HG02938 (cell line): ENCODE results near the gene TMEM270.
A peak's percentile ranks its signal among the peaks of the same experiment; 100 is the strongest.

ENCODE experiments used
- ATAC-seq: cut with Tn5 transposase; IDR thresholded peaks from one replicate; pipeline ENCODE4 v1.9.1; 2021; ENCODE audit warnings: mild to moderate bottlenecking, moderate library complexity; ENCODE audit not compliant: unreplicated experiment

TMEM270 gene

DNA sequence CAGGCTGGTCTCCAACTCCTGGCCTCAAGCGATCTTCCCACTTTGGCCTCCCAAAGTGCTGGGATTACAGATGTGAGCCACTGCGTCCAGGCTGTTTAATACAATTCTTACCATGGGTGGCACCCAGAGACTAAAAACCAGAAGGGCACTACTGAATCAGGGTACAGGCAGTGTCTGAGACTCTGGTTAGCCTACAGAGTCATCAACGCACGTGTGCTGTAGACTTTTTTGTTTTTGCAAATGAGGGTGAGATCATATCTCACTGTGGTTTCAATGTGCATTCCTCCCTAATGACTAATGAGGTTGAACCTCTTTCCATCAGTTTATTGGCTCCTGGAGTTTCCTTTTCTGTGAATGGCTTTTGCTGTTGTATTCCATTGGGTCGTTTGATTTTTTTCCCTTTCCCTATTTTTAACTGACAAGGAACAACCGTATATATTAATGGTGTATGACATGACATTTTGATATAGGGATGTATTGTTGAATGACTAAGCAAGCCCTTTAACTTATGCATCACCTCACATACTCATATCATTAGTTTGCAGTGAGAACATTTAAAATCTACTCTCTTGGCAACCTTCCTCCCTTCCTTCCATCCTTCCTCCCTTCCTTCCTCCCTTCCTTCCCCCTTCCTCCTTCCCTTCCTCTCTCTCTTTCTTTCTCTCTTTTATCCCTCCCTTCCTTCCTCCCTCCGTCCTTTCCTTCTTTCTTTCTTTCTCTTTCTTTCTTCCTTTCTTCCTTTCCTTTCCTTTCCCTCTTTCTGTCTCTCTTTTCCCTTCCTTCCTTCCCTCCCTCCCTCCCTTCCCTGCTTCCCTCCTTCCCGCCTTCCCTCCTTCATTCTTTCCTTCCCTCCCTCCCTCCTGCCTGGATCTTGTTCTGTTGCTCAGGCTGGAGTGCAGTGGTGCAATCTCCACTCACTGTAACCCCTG, 9.3 kb upstream of the TMEM270 start:
- ATAC-seq, result peak; percentile 73

DNA sequence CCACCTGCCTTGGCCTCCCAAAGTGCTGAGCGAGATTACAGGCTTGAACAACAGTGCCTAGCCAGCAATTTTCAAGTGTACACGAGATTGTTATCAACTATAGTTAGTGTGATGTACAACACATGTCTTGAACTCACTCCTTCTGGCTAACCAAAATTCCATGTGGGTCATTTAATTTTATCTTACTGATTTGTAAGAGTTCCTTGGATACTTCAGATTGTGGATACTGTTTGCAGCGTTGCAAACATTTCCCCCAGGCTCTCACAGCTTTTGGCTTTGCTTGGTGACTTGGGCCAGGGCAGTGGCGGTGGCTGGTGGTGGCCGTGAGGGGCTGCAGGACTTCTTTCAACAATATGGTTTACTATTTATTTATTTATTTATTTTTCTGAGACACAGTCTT, 8.5 kb upstream of the TMEM270 start:
- no peak for ATAC-seq

- ATAC-seq, result no peak
Observed at GRCh38 chr7:73856941-73857340, 4.0 kb upstream of the TMEM270 start.

- ATAC-seq, result no peak
Observed at GRCh38 chr7:73858807-73859206, 2.2 kb upstream of the TMEM270 start.

DNA sequence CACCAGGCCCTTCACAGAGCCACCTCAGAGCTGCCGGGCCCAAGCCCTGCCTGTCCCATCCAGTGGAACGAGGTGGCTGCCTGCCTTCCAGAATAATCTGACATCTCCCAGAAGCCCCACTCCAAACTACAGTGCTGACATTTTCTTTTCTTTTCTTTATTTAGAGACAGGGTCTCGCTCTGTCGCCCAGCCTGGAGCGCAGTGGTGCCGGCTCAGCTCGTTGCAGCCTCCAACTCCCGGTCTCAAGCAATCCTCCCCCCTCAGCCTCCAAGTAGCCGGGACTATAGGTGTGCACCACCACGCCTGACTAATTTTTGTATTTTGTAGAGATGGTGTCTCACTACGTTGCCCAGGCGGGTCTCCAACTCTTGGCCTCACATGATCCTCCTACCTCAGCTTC, 346 bp downstream of the TMEM270 start:
- no peak for ATAC-seq

- no peak for ATAC-seq
Observed at GRCh38 chr7:73864981-73865711, 4.2 kb downstream of the TMEM270 start.

DNA sequence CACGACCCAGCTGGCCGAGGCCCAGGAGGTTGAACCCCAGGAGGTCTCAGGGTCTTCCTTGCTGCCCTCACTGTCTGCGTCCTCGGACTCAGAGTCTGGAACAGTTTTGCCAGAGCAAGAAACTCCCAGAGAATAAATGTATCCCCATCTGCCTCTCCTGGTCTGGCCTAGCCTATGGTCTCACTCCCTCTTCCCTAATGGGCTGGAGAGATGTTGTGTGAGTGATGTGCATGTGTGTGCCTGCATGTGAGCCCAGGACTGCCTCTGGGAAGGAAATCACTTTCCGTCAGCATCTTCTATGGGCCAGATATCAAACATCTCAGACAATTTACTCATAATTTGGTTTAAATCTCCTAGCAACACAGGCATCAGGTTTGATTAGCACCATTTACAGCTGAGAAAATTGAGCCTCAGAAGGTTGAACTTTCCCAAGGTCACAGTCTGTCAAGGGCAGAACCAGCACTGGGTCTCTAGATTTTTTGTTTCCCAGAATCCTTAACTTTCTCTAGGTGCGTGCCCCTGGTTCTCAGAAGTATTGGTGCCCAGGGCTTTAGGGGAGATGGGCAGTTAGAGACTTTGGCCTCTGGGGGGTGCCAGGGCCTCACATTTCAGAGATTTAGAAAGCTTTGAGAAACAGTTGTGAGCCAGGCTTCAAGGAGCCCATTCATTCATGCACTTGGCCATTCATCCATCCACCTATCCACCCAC, 4.9 kb downstream of the TMEM270 start:
- ATAC-seq, result no peak

GRCh38 chr7:73866446-73866767, 5.4 kb downstream of the TMEM270 start:
- ATAC-seq, result no peak

- ATAC-seq, result no peak
Observed at GRCh38 chr7:73869011-73869798, 8.2 kb downstream of the TMEM270 start.

DNA sequence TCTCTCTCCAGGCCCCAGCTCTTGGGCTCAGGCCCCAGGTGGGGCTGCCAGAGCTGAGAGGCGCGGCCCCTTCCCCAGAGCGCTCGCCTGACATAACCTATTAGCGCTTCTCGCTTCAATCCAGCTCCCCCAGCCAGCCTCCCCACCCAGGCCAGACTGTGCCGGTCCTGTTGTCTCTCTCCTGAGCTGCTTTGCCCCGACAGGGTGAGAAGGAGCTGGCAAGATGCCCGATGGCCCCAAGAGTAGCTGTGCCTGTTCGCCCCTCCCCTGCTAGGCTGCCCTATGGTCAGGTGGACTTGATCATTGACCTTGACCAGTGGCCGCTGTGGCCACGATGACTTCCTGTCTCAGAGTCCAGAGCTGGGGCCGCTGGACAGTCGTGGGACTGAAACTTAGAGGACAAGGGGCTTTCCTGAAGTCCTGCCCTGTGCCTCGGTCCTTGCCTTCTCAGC, 9.1 kb downstream of the TMEM270 start:
- no peak for ATAC-seq

GRCh38 chr7:73871163-73872011, 10.4 kb downstream of the TMEM270 start:
- no peak for ATAC-seq

DNA sequence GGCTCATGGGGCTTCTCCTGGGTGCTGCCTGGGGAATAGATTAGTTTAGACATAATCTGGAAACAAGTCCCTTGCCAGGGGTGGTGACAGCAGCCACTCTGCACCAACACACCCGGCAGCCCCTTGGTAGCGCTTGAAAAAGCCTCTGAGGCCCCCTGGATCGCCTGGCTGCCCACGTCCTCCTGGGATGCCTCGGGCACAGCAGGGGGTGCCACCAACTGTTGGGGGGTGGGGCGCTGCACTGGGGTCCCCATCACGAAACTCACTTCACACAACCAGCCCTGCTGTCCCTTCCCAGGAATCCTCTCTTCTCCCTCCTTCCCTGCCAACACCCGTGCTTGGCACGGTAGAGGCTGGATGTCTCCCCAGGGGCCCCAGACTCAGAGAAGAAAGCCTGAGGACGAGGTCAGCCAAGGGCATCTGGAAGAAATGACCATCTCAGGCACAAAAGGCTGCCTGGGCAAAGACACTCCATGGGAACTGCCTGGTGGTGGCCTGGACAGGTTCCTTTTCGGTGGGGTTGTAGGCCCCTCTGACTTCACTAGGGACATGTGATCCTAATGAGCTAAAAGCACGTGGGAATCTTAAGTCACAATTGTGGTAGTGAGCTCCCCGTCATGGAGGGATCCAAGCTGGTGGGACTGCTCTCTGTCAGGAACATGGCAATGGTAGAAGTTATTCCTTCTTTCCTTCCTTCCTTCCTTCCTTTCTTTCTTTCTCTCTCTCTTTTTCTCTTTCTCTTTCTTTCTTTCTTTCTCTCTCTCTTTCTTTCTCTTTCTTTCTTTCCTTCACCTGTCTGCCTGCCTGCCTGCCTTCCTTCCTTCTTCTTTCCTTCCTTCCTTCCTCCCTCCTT, 11.3 kb downstream of the TMEM270 start:
- ATAC-seq, result no peak

DNA sequence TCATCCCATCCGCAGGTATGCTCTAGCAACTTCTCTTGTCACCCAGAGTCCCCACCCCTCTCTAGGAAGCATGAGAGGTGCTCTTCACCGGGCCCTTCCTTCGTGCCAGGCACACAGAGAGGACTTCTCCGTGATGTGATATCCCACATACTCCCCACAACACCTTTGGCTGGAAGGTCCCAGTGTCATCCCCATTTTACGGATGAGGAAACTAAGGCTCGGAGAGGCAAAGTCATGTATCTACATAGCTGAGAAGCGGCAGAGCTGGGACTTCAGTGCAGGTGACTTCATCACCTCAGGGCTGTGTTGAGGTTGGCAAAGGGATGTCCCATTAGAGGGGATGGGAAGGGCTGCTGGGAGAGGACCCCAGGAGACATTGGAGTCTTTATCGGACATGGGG, 15.4 kb downstream of the TMEM270 start:
- no peak for ATAC-seq

DNA sequence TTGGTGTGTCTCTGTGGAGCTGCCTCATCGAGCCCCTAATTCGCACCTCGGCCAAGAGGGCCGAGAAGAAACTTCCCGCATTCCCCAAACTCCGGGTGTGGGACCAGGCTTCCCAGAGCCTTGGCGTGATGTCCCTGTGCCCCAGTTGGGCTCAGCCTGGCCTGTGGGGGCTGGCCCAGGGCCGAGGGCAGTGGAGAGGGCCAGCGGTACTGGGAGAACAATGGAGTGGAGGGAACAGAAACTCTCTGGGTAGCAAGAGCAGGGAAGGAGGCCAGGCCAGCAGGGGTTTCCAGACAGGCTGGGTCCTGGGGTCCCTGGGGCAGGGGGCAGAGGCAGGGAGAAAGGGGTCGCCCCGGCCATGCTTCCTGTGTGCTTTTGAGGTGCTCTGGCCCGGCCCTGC, 16.0 kb downstream of the TMEM270 start:
- no peak for ATAC-seq

DNA sequence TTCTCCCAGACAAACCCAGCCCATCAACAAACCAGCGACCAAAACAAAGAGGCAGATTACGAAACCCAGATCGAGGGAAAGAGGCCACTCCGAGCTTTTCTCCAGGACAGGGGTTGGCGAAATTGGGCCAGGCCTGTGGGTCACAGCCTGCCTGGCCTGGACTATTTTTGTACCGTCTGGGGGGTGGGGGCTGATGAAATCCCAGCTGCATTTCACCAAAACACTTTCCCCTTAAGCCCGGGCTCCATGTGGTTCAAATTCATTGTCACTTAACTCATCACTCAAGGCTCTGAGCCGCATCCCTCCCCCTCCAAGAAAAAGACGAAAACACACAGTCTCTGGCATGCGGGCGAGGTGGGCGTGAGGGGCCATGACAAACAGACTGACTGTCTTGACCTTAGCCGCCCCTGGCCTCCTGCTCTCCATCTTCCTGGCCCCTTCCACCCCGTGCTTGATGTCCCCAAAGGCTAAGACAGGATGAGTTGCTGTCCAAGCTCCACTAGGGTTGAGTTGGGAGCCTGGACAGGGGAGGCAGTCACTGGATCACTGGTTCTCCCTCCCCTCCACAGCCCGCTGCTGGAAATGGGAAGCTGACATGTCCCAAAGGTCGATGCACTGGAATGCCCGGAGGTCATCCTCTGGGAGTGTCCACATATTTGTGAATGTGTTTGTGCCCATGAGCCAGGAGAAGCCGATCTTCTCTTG, 19.2 kb downstream of the TMEM270 start:
- ATAC-seq, result no peak

- ATAC-seq, result no peak
Observed at GRCh38 chr7:73880755-73881328, 19.9 kb downstream of the TMEM270 start.

GRCh38 chr7:73881352-73882046, 20.5 kb downstream of the TMEM270 start:
- no peak for ATAC-seq
